ENCODE data around the gene SPP1.
A peak's percentile ranks its signal among the peaks of the same experiment; 100 is the strongest.

SPP1 gene

GRCh38 chr4:87970121-87970520, 5.4 kb upstream of the SPP1 start:
- TF ChIP-seq CTCF (IDR thresholded peaks at IDR 0.05; ENCODE audit: insufficient read depth, missing control alignments): no peak
- no peak for FAIRE-seq

GRCh38 chr4:87971866-87972265, 3.6 kb upstream of the SPP1 start:
- no peak for TF ChIP-seq CTCF (IDR thresholded peaks at IDR 0.05; ENCODE audit: insufficient read depth, missing control alignments)
- no peak for DNase-seq (ENCODE audit: insufficient read length, low spot score)
- FAIRE-seq: no peak

More at GRCh38 chr4:87970121-87970520, 5.4 kb upstream of the SPP1 start:
- DNase-seq (ENCODE audit: insufficient read length, low spot score): no peak

GRCh38 chr4:87973283-87974169, 2.0 kb upstream of the SPP1 start:
- peak; percentile 38 for FAIRE-seq
- DNase-seq (ENCODE audit: insufficient read length, low spot score): no peak
- TF ChIP-seq CTCF (IDR thresholded peaks at IDR 0.05; ENCODE audit: insufficient read depth, missing control alignments): peak; percentile 83

- no peak for DNase-seq (ENCODE audit: insufficient read length, low spot score)
- TF ChIP-seq CTCF (IDR thresholded peaks at IDR 0.05; ENCODE audit: insufficient read depth, missing control alignments): no peak
Measured at GRCh38 chr4:87974856-87975462, 555 bp upstream of the SPP1 start.

GRCh38 chr4:87977521-87978278, 2.2 kb downstream of the SPP1 start:
- FAIRE-seq: no peak
- TF ChIP-seq CTCF (IDR thresholded peaks at IDR 0.05; ENCODE audit: insufficient read depth, missing control alignments): no peak
- no peak for DNase-seq (ENCODE audit: insufficient read length, low spot score)

More at GRCh38 chr4:87974856-87975462, 555 bp upstream of the SPP1 start:
- FAIRE-seq: no peak

- DNase-seq (ENCODE audit: insufficient read length, low spot score) (no peak), FAIRE-seq (no peak)
- TF ChIP-seq CTCF (IDR thresholded peaks at IDR 0.05; ENCODE audit: insufficient read depth, missing control alignments): no peak
Measured at GRCh38 chr4:87978681-87979080, 3.2 kb downstream of the SPP1 start.

Data from D721Med (cell line).